HepG2 (cell line): ENCODE data around the gene ENPP7. TPM values are rescaled to one million over a fixed set of nuclear protein-coding genes. Genes with fewer than 3 reads are reported as not detected.

Experiments used
- ARNT2 ChIP-seq: sonication (generic); formaldehyde crosslinking; IDR thresholded peaks from 2 replicates; pipeline ENCODE4 v1.8.0; 2022; ENCODE audit warnings: mild to moderate bottlenecking, low read depth, missing genetic modification reagents, moderate library complexity
- CHD2 ChIP-seq: IDR thresholded peaks from 2 replicates; pipeline ENCODE4 v1.6.1; 2011; ENCODE audit warnings: low read depth, low read length, improper control_type of control experiment
- HNRNPL ChIP-seq: fragments of 200-400 bp; formaldehyde crosslinking; IDR thresholded peaks from 2 replicates; pipeline ENCODE4 v1.6.1; 2017; ENCODE audit warnings: mild to moderate bottlenecking, low read depth, low read length
- MLXIP ChIP-seq: sonication (generic); formaldehyde crosslinking; IDR thresholded peaks from 2 replicates; pipeline ENCODE4 v1.9.0; 2021; ENCODE audit warnings: missing genetic modification reagents, borderline replicate concordance
- MYNN ChIP-seq: sonication (generic); formaldehyde crosslinking; IDR thresholded peaks from 2 replicates; pipeline ENCODE4 v1.4.0; 2020; ENCODE audit warnings: mild to moderate bottlenecking, low read depth, missing genetic modification reagents
- NFE2L1 ChIP-seq: sonication (generic); formaldehyde crosslinking; IDR thresholded peaks from 2 replicates; pipeline ENCODE4 v1.4.0; 2020; ENCODE audit warnings: missing genetic modification reagents, mild to moderate bottlenecking, borderline replicate concordance
- RFX1 ChIP-seq: fragments of 450-650 bp; IDR thresholded peaks from 2 replicates; pipeline ENCODE4 v1.6.1; 2017
- SAFB2 ChIP-seq: sonication (generic); formaldehyde crosslinking; IDR thresholded peaks from 2 replicates; pipeline ENCODE4 v1.5.1; 2020; ENCODE audit warnings: missing genetic modification reagents, low read depth, mild to moderate bottlenecking, borderline replicate concordance
- SNAPC2 ChIP-seq: sonication (generic); formaldehyde crosslinking; IDR thresholded peaks from 2 replicates; pipeline ENCODE4 v1.8.1; 2022; ENCODE audit warnings: mild to moderate bottlenecking, missing genetic modification reagents
- ZBTB25 ChIP-seq: IDR thresholded peaks from 2 replicates; pipeline ENCODE4 v1.6.1; 2018; ENCODE audit warnings: missing genetic modification reagents
- ZBTB8A ChIP-seq: sonication (generic); formaldehyde crosslinking; IDR thresholded peaks from 2 replicates; pipeline ENCODE4 v1.4.0; 2020; ENCODE audit warnings: mild to moderate bottlenecking, low read depth, missing genetic modification reagents, borderline replicate concordance
- ZC3H13 ChIP-seq: sonication (generic); formaldehyde crosslinking; IDR thresholded peaks from 2 replicates; pipeline ENCODE4 v1.8.1; 2023; ENCODE audit warnings: mild to moderate bottlenecking, missing genetic modification reagents, moderate library complexity
- ZNF251 ChIP-seq: sonication (generic); formaldehyde crosslinking; IDR thresholded peaks from 2 replicates; pipeline ENCODE4 v1.9.0; 2021; ENCODE audit warnings: mild to moderate bottlenecking, missing genetic modification reagents
- ZNF367 ChIP-seq: sonication (generic); formaldehyde crosslinking; IDR thresholded peaks from 2 replicates; pipeline ENCODE4 v1.4.0; 2020; ENCODE audit warnings: missing genetic modification reagents, borderline replicate concordance
- ZNF543 ChIP-seq: sonication (generic); formaldehyde crosslinking; IDR thresholded peaks from 2 replicates; pipeline ENCODE4 v1.4.0; 2020; ENCODE audit warnings: mild to moderate bottlenecking, missing genetic modification reagents
- ZSCAN20 ChIP-seq: sonication (generic); formaldehyde crosslinking; IDR thresholded peaks from 2 replicates; pipeline ENCODE4 v1.4.0; 2020; ENCODE audit warnings: missing genetic modification reagents, mild to moderate bottlenecking, borderline replicate concordance
- polyA plus RNA-seq, 8 experiments: library from polyadenylated mRNA; depleted of rRNA in 3 of 8; stranded (reverse) in 7 of 8; unstranded in 1 of 8; fragments of >200 nt; fragmentation: Illumina TruSeq in 4 of 8; extraction: Trizol in 4 of 8; gene quantifications; 2 replicates each; pipeline versions ENCODE4 v1.2.1 to v1.2.3, GENCODE V29; 2011 to 2016; ENCODE audit warnings: low read depth in 4 of 8, missing spikeins in 1 of 8, mixed read lengths in 1 of 8; ENCODE audit not compliant: insufficient read depth in 1 of 8
- total RNA-seq, 5 experiments: library from RNA; depleted of rRNA; stranded (reverse); fragments of >200 nt; fragmentation: Illumina TruSeq; extraction: Trizol; gene quantifications; 2 replicates each; pipeline ENCODE4 v1.2.3, GENCODE V29; 2016; ENCODE audit warnings: low read depth in 1 of 5
- TF ChIP-seq, protein P1 (sequence below): IDR thresholded peaks from 2 replicates; pipeline ENCODE4 v1.6.1; 2016; ENCODE audit warnings: missing compliant biosample characterization, missing genetic modification reagents, borderline replicate concordance
- TF ChIP-seq, protein P2 (sequence below): sonication (generic); formaldehyde crosslinking; IDR thresholded peaks from 2 replicates; pipeline ENCODE4 v1.8.1; 2023; ENCODE audit warnings: missing genetic modification reagents, inconsistent platforms, borderline replicate concordance

The ENPP7 gene
- total and polyA plus RNA-seq, 2 of the 13 experiments (the other 11 are each of a cell fraction or from before 2014, with no cell fraction given) = 1.1 to 2.2 TPM

DNA sequence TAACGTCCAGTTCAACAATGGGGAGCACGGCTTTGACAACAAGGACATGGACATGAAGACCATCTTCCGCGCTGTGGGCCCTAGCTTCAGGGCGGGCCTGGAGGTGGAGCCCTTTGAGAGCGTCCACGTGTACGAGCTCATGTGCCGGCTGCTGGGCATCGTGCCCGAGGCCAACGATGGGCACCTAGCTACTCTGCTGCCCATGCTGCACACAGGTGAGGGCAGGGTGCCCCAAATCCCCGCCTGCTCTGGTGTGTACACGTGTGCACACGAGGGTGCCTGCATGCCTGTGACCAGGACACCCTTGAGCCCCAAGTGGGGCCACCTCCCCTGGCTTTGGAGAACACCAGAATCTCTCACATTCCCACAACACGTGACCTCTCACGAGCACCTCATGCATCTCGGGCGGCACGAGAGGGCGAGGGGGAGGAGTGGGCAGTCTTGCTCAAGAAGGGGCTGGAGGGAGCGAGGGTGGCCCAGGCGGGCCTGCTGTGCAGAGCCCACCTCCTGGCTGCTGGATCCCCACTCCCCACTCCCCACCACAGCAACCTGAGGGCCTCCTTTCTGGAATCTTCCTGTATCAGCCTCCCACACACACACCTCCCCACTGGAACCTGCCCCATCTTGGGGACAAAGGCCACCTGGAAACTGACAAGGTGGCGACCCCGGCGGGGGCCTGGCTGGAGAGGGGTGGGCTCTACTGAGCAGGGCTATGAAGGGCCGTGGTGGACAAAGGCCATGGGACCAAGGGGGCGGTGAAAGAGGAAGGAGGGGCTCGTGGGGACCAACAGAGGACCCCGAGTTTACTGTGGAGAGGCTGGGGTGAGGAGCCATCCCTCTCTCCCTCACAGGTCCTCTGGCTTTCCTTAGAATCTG lies 6.5 kb downstream of the ENPP7 start (continued):
- TF ChIP-seq ZNF543 (no peak), SNAPC2 (CRISPR knock-in tag) (no peak), ZBTB8A (no peak), ARNT2 (CRISPR knock-in tag) (0 out of 2 replicates have a peak, but pooled peaks have one; percentile 52), ZBTB25 (no peak), RFX1 (no peak), ZC3H13 (0 out of 2 replicates have a peak, but pooled peaks have one; percentile 22), MLXIP (no peak), HNRNPL (peak; percentile 51; the same call in 1 of the 2 replicates), SAFB2 (no peak), MYNN (no peak), ZNF251 (no peak), ZSCAN20 (CRISPR knock-in tag) (no peak), NFE2L1 (CRISPR knock-in tag) (no peak), ZNF367 (CRISPR knock-in tag) (no peak), CHD2 (no peak)
- TF ChIP-seq, protein P1, sequence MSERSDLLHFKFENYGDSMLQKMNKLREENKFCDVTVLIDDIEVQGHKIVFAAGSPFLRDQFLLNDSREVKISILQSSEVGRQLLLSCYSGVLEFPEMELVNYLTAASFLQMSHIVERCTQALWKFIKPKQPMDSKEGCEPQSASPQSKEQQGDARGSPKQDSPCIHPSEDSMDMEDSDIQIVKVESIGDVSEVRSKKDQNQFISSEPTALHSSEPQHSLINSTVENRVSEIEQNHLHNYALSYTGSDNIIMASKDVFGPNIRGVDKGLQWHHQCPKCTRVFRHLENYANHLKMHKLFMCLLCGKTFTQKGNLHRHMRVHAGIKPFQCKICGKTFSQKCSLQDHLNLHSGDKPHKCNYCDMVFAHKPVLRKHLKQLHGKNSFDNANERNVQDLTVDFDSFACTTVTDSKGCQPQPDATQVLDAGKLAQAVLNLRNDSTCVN = no peak
- TF ChIP-seq, protein P2, sequence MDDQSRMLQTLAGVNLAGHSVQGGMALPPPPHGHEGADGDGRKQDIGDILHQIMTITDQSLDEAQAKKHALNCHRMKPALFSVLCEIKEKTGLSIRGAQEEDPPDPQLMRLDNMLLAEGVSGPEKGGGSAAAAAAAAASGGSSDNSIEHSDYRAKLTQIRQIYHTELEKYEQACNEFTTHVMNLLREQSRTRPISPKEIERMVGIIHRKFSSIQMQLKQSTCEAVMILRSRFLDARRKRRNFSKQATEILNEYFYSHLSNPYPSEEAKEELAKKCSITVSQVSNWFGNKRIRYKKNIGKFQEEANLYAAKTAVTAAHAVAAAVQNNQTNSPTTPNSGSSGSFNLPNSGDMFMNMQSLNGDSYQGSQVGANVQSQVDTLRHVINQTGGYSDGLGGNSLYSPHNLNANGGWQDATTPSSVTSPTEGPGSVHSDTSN (CRISPR knock-in tag) = no peak
